CD14-positive monocyte (primary cell): ENCODE results near the gene DLGAP1. TPM values are rescaled to one million over a fixed set of nuclear protein-coding genes. Genes with fewer than 3 reads are reported as not detected.

Experiments
- DNase-seq, 3 donors: peaks; one replicate each; pipeline ENCODE4 v3.0.0-alpha.2; 2011 to 2022
- H2AFZ ChIP-seq: 2 replicates; pipeline ENCODE4 v1.6.0; 2012; ENCODE audit warnings: mild to moderate bottlenecking, low read depth, low read length, inconsistent platforms; ENCODE audit not compliant: insufficient read depth, poor library complexity, severe bottlenecking
- H3K27ac ChIP-seq, 2 donors: 1 replicate in 1 of 2; 2 replicates in 1 of 2; pipeline ENCODE4 v1.5.1; 2012 to 2013; ENCODE audit warnings: low read length in 2 of 2, control low read depth in 1 of 2, inconsistent platforms in 1 of 2, low read depth in 1 of 2, mild to moderate bottlenecking in 1 of 2
- H3K27me3 ChIP-seq, 2 donors: one replicate each; pipeline versions ENCODE4 v1.6.0 to v1.6.1; 2011 to 2013; ENCODE audit warnings: low read length in 2 of 2; ENCODE audit not compliant: control insufficient read depth in 2 of 2, insufficient read depth in 2 of 2
- H3K36me3 ChIP-seq, 2 donors: replicated peaks in 1 of 2; 1 replicate in 1 of 2; 2 replicates in 1 of 2; pipeline versions ENCODE4 v1.5.1 to v1.6.1; 2012 to 2013; ENCODE audit warnings: low read length in 2 of 2, control low read depth in 1 of 2, inconsistent platforms in 1 of 2, mild to moderate bottlenecking in 1 of 2; ENCODE audit not compliant: insufficient read depth in 2 of 2, control insufficient read depth in 1 of 2
- H3K4me1 ChIP-seq, 2 donors: 1 replicate in 1 of 2; 2 replicates in 1 of 2; pipeline versions ENCODE4 v1.5.1 to v1.6.1; 2012 to 2013; ENCODE audit warnings: low read length in 2 of 2, control low read depth in 1 of 2, inconsistent platforms in 1 of 2, mild to moderate bottlenecking in 1 of 2, moderate library complexity in 1 of 2; ENCODE audit not compliant: insufficient read depth in 2 of 2, control insufficient read depth in 1 of 2
- H3K4me2 ChIP-seq: replicated peaks from 2 replicates; pipeline ENCODE3; 2012; ENCODE audit warnings: low read length, moderate library complexity, mild to moderate bottlenecking; ENCODE audit not compliant: poor library complexity, severe bottlenecking; ENCODE audit errors: extremely low read depth
- H3K4me3 ChIP-seq, 3 experiments: fragments of 200-600 bp in 1 of 3; sonication (generic) in 1 of 3; replicated peaks in 1 of 3; 1 replicate in 2 of 3; 2 replicates in 1 of 3; pipeline ENCODE4 v1.5.1; 2011 to 2013; ENCODE audit warnings: low read length in 3 of 3, mild to moderate bottlenecking in 3 of 3, control low read depth in 2 of 3, low read depth in 2 of 3, inconsistent platforms in 1 of 3, moderate library complexity in 1 of 3
- H3K79me2 ChIP-seq: 2 replicates; pipeline ENCODE4 v1.6.0; 2012; ENCODE audit warnings: mild to moderate bottlenecking, control low read depth, inconsistent platforms, low read length, moderate library complexity; ENCODE audit not compliant: insufficient read depth
- H3K9ac ChIP-seq: 2 replicates; pipeline ENCODE4 v1.6.0; 2017; ENCODE audit warnings: low read length, mild to moderate bottlenecking; ENCODE audit not compliant: insufficient read depth, poor library complexity, severe bottlenecking
- H3K9me3 ChIP-seq, 2 donors: replicated peaks in 1 of 2; 1 replicate in 1 of 2; 2 replicates in 1 of 2; pipeline versions ENCODE4 v1.5.1 to v1.6.1; 2012 to 2013; ENCODE audit warnings: low read length in 2 of 2, control low read depth in 1 of 2; ENCODE audit not compliant: control insufficient read depth in 1 of 2, insufficient read depth in 1 of 2
- H4K20me1 ChIP-seq: 2 replicates; pipeline ENCODE4 v1.6.0; 2012; ENCODE audit warnings: mild to moderate bottlenecking, low read length, control low read depth, moderate library complexity; ENCODE audit not compliant: insufficient read depth
- H3K27ac Mint-ChIP-seq, 7 donors: one replicate each; pipeline ENCODE4 v1.8.0; 2020; ENCODE audit warnings: mild to moderate bottlenecking in 7 of 7, mixed read lengths in 7 of 7, moderate library complexity in 6 of 7, inconsistent platforms in 2 of 7
- H3K27me3 Mint-ChIP-seq, 3 donors: one replicate each; pipeline ENCODE4 v1.8.0; 2021 to 2022; ENCODE audit warnings: low read depth in 3 of 3, mild to moderate bottlenecking in 3 of 3, mixed read lengths in 3 of 3, moderate library complexity in 3 of 3, inconsistent platforms in 1 of 3
- H3K36me3 Mint-ChIP-seq, 2 donors: one replicate each; pipeline ENCODE4 v1.8.0; 2020; ENCODE audit warnings: mixed read lengths in 2 of 2, inconsistent platforms in 1 of 2, mild to moderate bottlenecking in 1 of 2
- H3K4me1 Mint-ChIP-seq: one replicate; pipeline ENCODE4 v1.8.0; 2020; ENCODE audit warnings: mild to moderate bottlenecking, mixed read lengths
- H3K4me3 Mint-ChIP-seq, 2 donors: one replicate each; pipeline ENCODE4 v1.8.0; 2020; ENCODE audit warnings: mild to moderate bottlenecking in 2 of 2, mixed read lengths in 2 of 2, moderate library complexity in 1 of 2
- H3K9me3 Mint-ChIP-seq, 7 donors: one replicate each; pipeline ENCODE4 v1.8.0; 2020 to 2022; ENCODE audit warnings: mixed read lengths in 7 of 7, mild to moderate bottlenecking in 6 of 7, moderate library complexity in 6 of 7, inconsistent platforms in 2 of 7
- CTCF ChIP-seq: fragments of 200-600 bp; IDR thresholded peaks from one replicate; pipeline ENCODE4 v1.8.0; 2022; ENCODE audit warnings: antibody characterized with exemption, mild to moderate bottlenecking
- WGBS: methylation state at CpG from one replicate; pipeline ENCODE4 v1.1.5; 2013; ENCODE audit warnings: missing lambda C conversion rate; ENCODE audit not compliant: insufficient coverage; 5-methylcytosine and 5-hydroxymethylcytosine counted together
- intact Hi-C, 2 donors: fragments of 100-400 bp; cut with micrococcal nuclease; formaldehyde crosslinking; loops; one replicate each; pipeline versions ENCODE4 v1.15.0 to v1.15.1; 2023
- polyA plus RNA-seq, 3 donors: library from polyadenylated mRNA; depleted of rRNA in 1 of 3; unstranded in 2 of 3; stranded (reverse) in 1 of 3; fragments of 300-500 nt in 2 of 3; fragments of >200 nt in 1 of 3; fragmentation: Illumina TruSeq in 2 of 3; gene quantifications; 1 replicate in 2 of 3; 2 replicates in 1 of 3; pipeline ENCODE4 v1.2.3, GENCODE V29; 2012 to 2021

The DLGAP1 gene
- polyA plus RNA-seq, 3 donors, result 0.09 to 0.42 TPM; not detected in 1

- no peaks in the 10 kb centered on the region for H3K36me3 ChIP-seq
- intact Hi-C loops, result loop anchor here (10.0 kb wide), 2 partner anchors 230 to 310 kb away; no protein-coding TSS in a partner anchor
- Mint-ChIP-seq H3K9me3 (no peaks in the 10 kb centered on the region), H3K4me3 (no peak overlapping the region), H3K36me3 (no peaks in the 10 kb centered on the region), H3K27me3 (peaks cover 7 to 16% (median 13%) of the 10 kb centered on the region in 3 donors), H3K4me1 (no peaks in the 10 kb centered on the region), H3K27ac (no peak overlapping the region)
- H2AFZ ChIP-seq, result no peak overlapping the region
- no peaks in the 10 kb centered on the region for H4K20me1 ChIP-seq
- H3K9ac ChIP-seq, result no peak overlapping the region
- H3K27me3 ChIP-seq, result peaks cover 0 to 4% of the 10 kb centered on the region in 2 donors
- no peak for DNase-seq
- no peaks in the 10 kb centered on the region for H3K4me1 ChIP-seq
- no peak overlapping the region for H3K4me2 ChIP-seq
- no peak for TF ChIP-seq CTCF
- H3K27ac ChIP-seq, result no peak overlapping the region
- no peak overlapping the region for H3K4me3 ChIP-seq
- no peaks in the 10 kb centered on the region for H3K79me2 ChIP-seq
- 44% methylated on average over 6 of the region's 8 CpGs for WGBS
- no peaks in the 10 kb centered on the region for H3K9me3 ChIP-seq
These were observed 450.8 kb downstream of the DLGAP1 start for GRCh38 chr18:4004183-4004829.

- Mint-ChIP-seq H3K27me3 (peaks cover 2 to 10% (median 4%) of the 10 kb centered on the region in 3 donors), H3K4me1 (no peaks in the 10 kb centered on the region), H3K27ac (no peak overlapping the region), H3K4me3 (no peak overlapping the region), H3K9me3 (peaks cover 0 to 3% (median 0%) of the 10 kb centered on the region in 7 donors), H3K36me3 (no peaks in the 10 kb centered on the region)
- Histone ChIP-seq H3K9ac (no peak overlapping the region), H3K79me2 (no peaks in the 10 kb centered on the region), H4K20me1 (no peaks in the 10 kb centered on the region), H3K36me3 (no peaks in the 10 kb centered on the region), H2AFZ (no peak overlapping the region), H3K27me3 (peaks cover 0 to 4% of the 10 kb centered on the region in 2 donors), H3K4me3 (no peak overlapping the region), H3K4me2 (no peak overlapping the region), H3K9me3 (no peaks in the 10 kb centered on the region), H3K4me1 (no peaks in the 10 kb centered on the region), H3K27ac (no peak overlapping the region)
- WGBS, result no CpG with 5 or more reads among the region's 4 CpGs
- peak; percentile 59 for TF ChIP-seq CTCF
- intact Hi-C loops, result loop anchor here in 1 of 2 donors (10.0 kb wide), 1 partner anchor 294 kb away; no protein-coding TSS in a partner anchor
- peak; percentile 17 to 35 (median 35) for DNase-seq
These were observed 456.3 kb downstream of the DLGAP1 start for GRCh38 chr18:3998698-3999333.
